ENCODE results near the gene GTF2A1L.

DNA sequence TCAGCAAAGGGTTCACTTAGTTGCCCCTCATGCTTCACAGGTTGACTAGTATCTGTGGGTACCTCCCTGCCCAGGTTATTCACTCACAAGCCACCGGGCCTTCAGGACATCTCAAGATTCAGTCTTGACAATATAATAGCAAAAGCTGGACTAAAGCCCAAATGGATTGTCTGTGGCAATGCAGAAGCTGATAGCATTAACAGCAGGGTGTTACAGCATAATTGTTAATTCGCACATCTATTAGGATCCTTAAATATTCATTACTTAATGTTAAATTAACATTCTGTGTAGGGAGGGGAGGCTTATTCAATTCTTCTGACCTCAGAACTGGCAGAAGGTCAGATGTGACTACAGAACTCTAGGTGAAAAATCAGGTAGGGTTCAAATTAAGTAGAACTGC lies 20.2 kb upstream of the GTF2A1L start:
- no peak for TF ChIP-seq POLR2AphosphoS5 (IDR thresholded peaks at IDR 0.05; ENCODE audit: borderline replicate concordance, low read depth, low read length)
- no peak for TF ChIP-seq EZH2 (IDR thresholded peaks at IDR 0.05)

All from SK-N-MC (cell line).